HepG2 (cell line): ENCODE data around the gene PKLR. TPM values are rescaled to one million over a fixed set of nuclear protein-coding genes. Genes with fewer than 3 reads are reported as not detected.

Experiments
- CSRNP1 ChIP-seq: sonication (generic); formaldehyde crosslinking; IDR thresholded peaks from 2 replicates; pipeline ENCODE4 v1.8.1; 2023; ENCODE audit warnings: mild to moderate bottlenecking, missing genetic modification reagents
- CSRNP2 ChIP-seq: sonication (generic); formaldehyde crosslinking; conservative IDR thresholded peaks from 2 replicates; pipeline ENCODE4 v1.8.0; 2022; ENCODE audit warnings: low read depth, missing genetic modification reagents
- FOXP1 ChIP-seq, 2 experiments: fragments of 450-650 bp in 1 of 2; IDR thresholded peaks; 2 replicates each; pipeline ENCODE4 v1.6.1; 2017 to 2018; ENCODE audit warnings: antibody characterized with exemption in 1 of 2
- HOXD1 ChIP-seq: sonication (generic); formaldehyde crosslinking; IDR thresholded peaks from 2 replicates; pipeline ENCODE4 v1.5.0; 2020; ENCODE audit warnings: missing genetic modification reagents
- STAG1 ChIP-seq: sonication (generic); formaldehyde crosslinking; IDR thresholded peaks from 2 replicates; pipeline ENCODE4 v1.4.0; 2020; ENCODE audit warnings: missing genetic modification reagents
- TARDBP ChIP-seq: sonication (generic); formaldehyde crosslinking; IDR thresholded peaks from 2 replicates; pipeline ENCODE4 v1.8.0; 2022; ENCODE audit warnings: mild to moderate bottlenecking, missing genetic modification reagents
- ZBTB40 ChIP-seq, 2 experiments: fragments of 450-650 bp in 1 of 2; sonication (generic) in 1 of 2; formaldehyde crosslinking in 1 of 2; IDR thresholded peaks; 2 replicates each; pipeline versions ENCODE4 v1.6.1 to v1.8.0; 2016 to 2022; ENCODE audit warnings: antibody characterized with exemption in 1 of 2, mild to moderate bottlenecking in 1 of 2, missing genetic modification reagents in 1 of 2
- ZFAT ChIP-seq: sonication (generic); formaldehyde crosslinking; conservative IDR thresholded peaks from 2 replicates; pipeline ENCODE4 v1.8.1; 2023; ENCODE audit warnings: missing genetic modification reagents, inconsistent platforms
- ZNF441 ChIP-seq: sonication (generic); formaldehyde crosslinking; IDR thresholded peaks from 2 replicates; pipeline ENCODE4 v1.7.0; 2021; ENCODE audit warnings: missing genetic modification reagents, borderline replicate concordance
- ZNF773 ChIP-seq: sonication (generic); formaldehyde crosslinking; IDR thresholded peaks from 2 replicates; pipeline ENCODE4 v1.4.0; 2020; ENCODE audit warnings: missing genetic modification reagents, borderline replicate concordance
- polyA plus RNA-seq, 8 experiments: library from polyadenylated mRNA; depleted of rRNA in 3 of 8; stranded (reverse) in 7 of 8; unstranded in 1 of 8; fragments of >200 nt; fragmentation: Illumina TruSeq in 4 of 8; extraction: Trizol in 4 of 8; gene quantifications; 2 replicates each; pipeline versions ENCODE4 v1.2.1 to v1.2.3, GENCODE V29; 2011 to 2016; ENCODE audit warnings: low read depth in 4 of 8, missing spikeins in 1 of 8, mixed read lengths in 1 of 8; ENCODE audit not compliant: insufficient read depth in 1 of 8
- total RNA-seq, 5 experiments: library from RNA; depleted of rRNA; stranded (reverse); fragments of >200 nt; fragmentation: Illumina TruSeq; extraction: Trizol; gene quantifications; 2 replicates each; pipeline ENCODE4 v1.2.3, GENCODE V29; 2016; ENCODE audit warnings: low read depth in 1 of 5
- TF ChIP-seq, protein P1 (sequence below): sonication (generic); formaldehyde crosslinking; IDR thresholded peaks from 2 replicates; pipeline ENCODE4 v1.5.0; 2020; ENCODE audit warnings: missing genetic modification reagents
- TF ChIP-seq, protein P2 (sequence below): sonication (generic); formaldehyde crosslinking; IDR thresholded peaks from 2 replicates; pipeline ENCODE4 v1.4.0; 2020; ENCODE audit warnings: missing genetic modification reagents, borderline replicate concordance

Gene PKLR
- total and polyA plus RNA-seq, 2 of the 13 experiments (the other 11 are each of a cell fraction or from before 2014, with no cell fraction given): 10.3 to 29.3 TPM

GRCh38 chr1:155322953-155323728, 21.9 kb upstream of the PKLR start (continued):
- TF ChIP-seq ZBTB40 (IDR thresholded peaks at IDR 0.05) (no peak), ZBTB40 (CRISPR knock-in tag; IDR thresholded peaks at IDR 0.05) (no peak; the same call in 1 of the 2 replicates), FOXP1 (IDR thresholded peaks at IDR 0.05) (no peak), FOXP1 (CRISPR knock-in tag; IDR thresholded peaks at IDR 0.05) (no peak), ZFAT (CRISPR knock-in tag) (no peak), TARDBP (no peak), CSRNP2 (CRISPR knock-in tag) (no peak), STAG1 (CRISPR knock-in tag) (peak; percentile 85), HOXD1 (no peak), ZNF773 (CRISPR knock-in tag) (no peak), ZNF441 (CRISPR knock-in tag) (no peak), CSRNP1 (0 out of 2 replicates have a peak, but pooled peaks have one; percentile 18)
- TF ChIP-seq, protein P1, sequence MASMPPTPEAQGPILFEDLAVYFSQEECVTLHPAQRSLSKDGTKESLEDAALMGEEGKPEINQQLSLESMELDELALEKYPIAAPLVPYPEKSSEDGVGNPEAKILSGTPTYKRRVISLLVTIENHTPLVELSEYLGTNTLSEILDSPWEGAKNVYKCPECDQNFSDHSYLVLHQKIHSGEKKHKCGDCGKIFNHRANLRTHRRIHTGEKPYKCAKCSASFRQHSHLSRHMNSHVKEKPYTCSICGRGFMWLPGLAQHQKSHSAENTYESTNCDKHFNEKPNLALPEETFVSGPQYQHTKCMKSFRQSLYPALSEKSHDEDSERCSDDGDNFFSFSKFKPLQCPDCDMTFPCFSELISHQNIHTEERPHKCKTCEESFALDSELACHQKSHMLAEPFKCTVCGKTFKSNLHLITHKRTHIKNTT (CRISPR knock-in tag): no peak
- TF ChIP-seq, protein P2, sequence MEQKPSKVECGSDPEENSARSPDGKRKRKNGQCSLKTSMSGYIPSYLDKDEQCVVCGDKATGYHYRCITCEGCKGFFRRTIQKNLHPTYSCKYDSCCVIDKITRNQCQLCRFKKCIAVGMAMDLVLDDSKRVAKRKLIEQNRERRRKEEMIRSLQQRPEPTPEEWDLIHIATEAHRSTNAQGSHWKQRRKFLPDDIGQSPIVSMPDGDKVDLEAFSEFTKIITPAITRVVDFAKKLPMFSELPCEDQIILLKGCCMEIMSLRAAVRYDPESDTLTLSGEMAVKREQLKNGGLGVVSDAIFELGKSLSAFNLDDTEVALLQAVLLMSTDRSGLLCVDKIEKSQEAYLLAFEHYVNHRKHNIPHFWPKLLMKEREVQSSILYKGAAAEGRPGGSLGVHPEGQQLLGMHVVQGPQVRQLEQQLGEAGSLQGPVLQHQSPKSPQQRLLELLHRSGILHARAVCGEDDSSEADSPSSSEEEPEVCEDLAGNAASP (CRISPR knock-in tag): peak; percentile 24; the same call in 1 of the 2 replicates
